MCF 10A (cell line): ENCODE results near the gene AKAP8L. TPM values are rescaled to one million over a fixed set of nuclear protein-coding genes. Genes with fewer than 3 reads are reported as not detected.
"Not testable (repeated sequence)": the region's sequence is repeated elsewhere in the genome, so short reads cannot be mapped to it uniquely, and the experiment has no call there.

Source experiments
- BruUV-seq: library from RNA; stranded (reverse); fragments of 400-500 nt; replicated peaks from 2 replicates; lab custom pipeline; 2021; lab: Mats Ljungman, UMichigan
- CTCF ChIA-PET: fragments of 300-600 bp; sonication (Branson Sonifier 250); formaldehyde crosslinking; extraction: SDS; loops from one replicate; lab custom pipeline; 2021; ENCODE audit warnings: antibody characterized with exemption, inconsistent platforms; lab: Yijun Ruan, JAX
- POLR2A ChIA-PET: fragments of 300-600, 350-650 bp; sonication (Branson Sonifier 250); formaldehyde crosslinking; extraction: SDS; loops from one replicate; lab custom pipeline; 2020; ENCODE audit warnings: antibody characterized with exemption, inconsistent platforms; lab: Yijun Ruan, JAX
- DNase-seq: peaks from one replicate; pipeline ENCODE4 v3.0.0-alpha.2; 2018; ENCODE audit not compliant: unreplicated experiment
- H3K27ac Mint-ChIP-seq: one replicate; pipeline ENCODE4 v1.8.0; 2022; ENCODE audit warnings: mild to moderate bottlenecking, low read depth, mixed read lengths; ENCODE audit not compliant: unreplicated experiment
- H3K27me3 Mint-ChIP-seq: one replicate; pipeline ENCODE4 v1.8.0; 2022; ENCODE audit warnings: mixed read lengths; ENCODE audit not compliant: insufficient read depth, unreplicated experiment
- H3K36me3 Mint-ChIP-seq: one replicate; pipeline ENCODE4 v1.8.0; 2022; ENCODE audit warnings: mild to moderate bottlenecking, moderate library complexity, mixed read lengths; ENCODE audit not compliant: insufficient read depth, unreplicated experiment
- H3K4me1 Mint-ChIP-seq: one replicate; pipeline ENCODE4 v1.8.0; 2022; ENCODE audit warnings: mixed read lengths; ENCODE audit not compliant: insufficient read depth, unreplicated experiment
- H3K4me3 Mint-ChIP-seq: one replicate; pipeline ENCODE4 v1.8.0; 2022; ENCODE audit warnings: mild to moderate bottlenecking, moderate library complexity, mixed read lengths; ENCODE audit not compliant: unreplicated experiment
- H3K9me3 Mint-ChIP-seq: one replicate; pipeline ENCODE4 v1.8.0; 2022; ENCODE audit warnings: mixed read lengths; ENCODE audit not compliant: unreplicated experiment
- CTCF ChIP-seq: fragments of 200-600 bp; IDR thresholded peaks from one replicate; pipeline ENCODE4 v1.8.0; 2022; ENCODE audit warnings: antibody characterized with exemption, mild to moderate bottlenecking; ENCODE audit not compliant: unreplicated experiment
- intact Hi-C: fragments of 100-400 bp; cut with micrococcal nuclease; formaldehyde crosslinking; loops from 2 replicates; pipeline ENCODE4 v1.14.1; 2022
- total RNA-seq: library from RNA; stranded (reverse); gene quantifications from 2 replicates; pipeline ENCODE4 v1.2.3, GENCODE V29; 2022

Gene AKAP8L
- total RNA-seq, 1 experiment from 2014 or later: 84.7 TPM

- no peaks in the 10 kb centered on the region for H3K4me1 Mint-ChIP-seq
- ChIA-PET CTCF (interaction anchor here (0.6 kb wide), 1 partner anchor 34 kb away, joined by 3 read pairs; no protein-coding TSS in a partner anchor), POLR2A (interaction anchor here (1.2 kb wide), 1 partner anchor 20 kb away, joined by 3 read pairs; no protein-coding TSS in a partner anchor)
- no peaks in the 10 kb centered on the region for H3K9me3 Mint-ChIP-seq
- intact Hi-C loops: no loop called here
- no peak for TF ChIP-seq CTCF
- DNase-seq: no peak
- peaks cover 88% of the 10 kb centered on the region for H3K36me3 Mint-ChIP-seq
- H3K27ac Mint-ChIP-seq: no peak overlapping the region
- no peaks in the 10 kb centered on the region for H3K27me3 Mint-ChIP-seq
- BruUV-seq: no TSS peak
- H3K4me3 Mint-ChIP-seq: no peak overlapping the region
Observed at GRCh38 chr19:15358918-15359317, 59.9 kb downstream of the AKAP8L start.

GRCh38 chr19:15357906-15358305, 60.9 kb downstream of the AKAP8L start:
- DNase-seq: no peak
- no TSS peak for BruUV-seq
- intact Hi-C loops: no loop called here
- Mint-ChIP-seq H3K36me3 (peaks cover 91% of the 10 kb centered on the region), H3K4me1 (no peaks in the 10 kb centered on the region), H3K27me3 (no peaks in the 10 kb centered on the region), H3K27ac (no peak overlapping the region), H3K9me3 (no peaks in the 10 kb centered on the region), H3K4me3 (no peak overlapping the region)
- ChIA-PET CTCF (interaction anchor here (0.7 kb wide), 1 partner anchor 77 kb away, joined by 3 read pairs; no protein-coding TSS in a partner anchor), POLR2A (interaction anchor here (0.7 to 1.0 kb wide), 4 partner anchors 20 to 62 kb away, joined by 3 to 4 read pairs (median 4); no protein-coding TSS in a partner anchor)
- TF ChIP-seq CTCF: no peak

- peaks cover 86% of the 10 kb centered on the region for H3K36me3 Mint-ChIP-seq
- intact Hi-C loops: no loop called here
- no peaks in the 10 kb centered on the region for H3K27me3 Mint-ChIP-seq
- BruUV-seq: no TSS peak
- no peak overlapping the region for H3K4me3 Mint-ChIP-seq
- DNase-seq: no peak
- CTCF ChIA-PET: interaction anchor here (0.6 to 0.7 kb wide), 2 partner anchors 19 to 104 kb away, joined by 3 to 4 read pairs; no protein-coding TSS in a partner anchor
- no peaks in the 10 kb centered on the region for H3K9me3 Mint-ChIP-seq
- no peaks in the 10 kb centered on the region for H3K4me1 Mint-ChIP-seq
- POLR2A ChIA-PET: no interaction called here
- no peak for TF ChIP-seq CTCF
- no peak overlapping the region for H3K27ac Mint-ChIP-seq
Observed at GRCh38 chr19:15354566-15355296, 64.1 kb downstream of the AKAP8L start.

- Mint-ChIP-seq H3K27me3 (no peaks in the 10 kb centered on the region), H3K27ac (no peak overlapping the region), H3K9me3 (no peaks in the 10 kb centered on the region), H3K36me3 (peaks cover 78% of the 10 kb centered on the region), H3K4me1 (no peaks in the 10 kb centered on the region), H3K4me3 (no peak overlapping the region)
- no peak for DNase-seq
- intact Hi-C loops: no loop called here
- no TSS peak for BruUV-seq
- POLR2A ChIA-PET: no interaction called here
- TF ChIP-seq CTCF: no peak
- CTCF ChIA-PET: interaction anchor here (0.6 kb wide), 1 partner anchor 104 kb away, joined by 3 read pairs; no protein-coding TSS in a partner anchor
Observed at GRCh38 chr19:15353908-15354307, 64.9 kb downstream of the AKAP8L start.

GRCh38 chr19:15352535-15352934, 66.3 kb downstream of the AKAP8L start:
- H3K4me1 Mint-ChIP-seq, H3K27me3 Mint-ChIP-seq, DNase-seq, H3K4me3 Mint-ChIP-seq, intact Hi-C loops, H3K9me3 Mint-ChIP-seq, BruUV-seq, H3K27ac Mint-ChIP-seq: not testable (repeated sequence)
- ChIA-PET CTCF (interaction anchor here (0.7 to 1.2 kb wide), 3 partner anchors 19 to 155 kb away, joined by 3 read pairs; no protein-coding TSS in a partner anchor), POLR2A (interaction anchor here (0.7 to 1.0 kb wide), 2 partner anchors 10 to 105 kb away, joined by 3 read pairs; no protein-coding TSS in a partner anchor)
- H3K36me3 Mint-ChIP-seq: peaks cover 72% of the 10 kb centered on the region

- POLR2A ChIA-PET, H3K27ac Mint-ChIP-seq, H3K4me1 Mint-ChIP-seq, H3K27me3 Mint-ChIP-seq, H3K4me3 Mint-ChIP-seq, BruUV-seq, H3K9me3 Mint-ChIP-seq, intact Hi-C loops, DNase-seq: not testable (repeated sequence)
- CTCF ChIA-PET: interaction anchor here (0.6 kb wide), 1 partner anchor 934 kb away, joined by 3 read pairs; no protein-coding TSS in a partner anchor
- H3K36me3 Mint-ChIP-seq: peaks cover 65% of the 10 kb centered on the region
Observed at GRCh38 chr19:15341328-15341727, 77.5 kb downstream of the AKAP8L start.
